ENCODE data around the gene KCNAB3.
"Not testable (repeated sequence)": the region's sequence is repeated elsewhere in the genome, so short reads cannot be mapped to it uniquely, and the experiment has no call there.

Gene KCNAB3

DNA sequence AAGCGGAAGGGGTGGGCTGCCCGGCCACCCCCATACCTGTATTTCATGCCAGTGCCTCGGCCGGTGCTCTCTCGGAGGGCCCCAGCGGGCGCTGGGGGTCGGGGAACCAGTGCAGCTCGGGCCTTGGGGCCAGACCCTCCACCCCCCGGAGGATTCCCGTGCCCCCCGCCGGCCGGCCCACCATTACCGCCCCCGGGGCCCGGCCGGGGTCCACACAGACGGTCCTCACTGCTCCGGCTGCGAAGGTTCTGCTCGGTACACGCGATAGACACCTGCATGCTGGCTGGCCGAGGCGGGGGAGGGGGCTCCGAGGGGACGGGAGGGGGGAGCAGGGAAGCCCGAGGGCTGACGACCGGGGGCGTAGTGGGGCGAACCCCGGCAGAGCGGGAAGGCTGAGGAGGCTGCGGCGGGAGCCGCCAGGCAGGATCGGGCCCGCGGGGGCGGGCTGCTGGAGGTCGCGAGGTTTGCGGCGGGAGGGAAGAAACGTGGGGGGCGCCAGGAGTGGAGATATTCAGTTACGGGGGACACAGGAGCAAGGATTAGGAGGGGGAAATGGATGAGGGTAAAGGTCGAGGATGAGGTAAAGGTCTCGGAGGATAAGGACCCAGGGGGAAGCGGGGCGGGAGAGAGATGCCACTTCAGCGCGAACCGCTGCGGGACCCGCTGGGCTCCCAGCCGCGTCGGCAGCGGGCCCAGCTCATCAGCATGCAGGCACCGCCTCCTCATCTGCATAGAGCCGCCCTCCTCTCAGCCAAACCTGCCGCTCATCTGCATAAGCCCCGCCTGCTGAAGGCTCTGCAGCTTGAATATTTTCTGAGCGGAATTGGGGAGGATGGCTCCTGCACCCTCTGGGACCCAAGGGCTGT, at the start of gene KCNAB3:
TSS of gene KCNAB3 (minus strand) at position 699 of the 866 bp plus-strand sequence. CDS start at position 278, 421 bp downstream.
- peak; percentile 56 for DNase-seq

DNA sequence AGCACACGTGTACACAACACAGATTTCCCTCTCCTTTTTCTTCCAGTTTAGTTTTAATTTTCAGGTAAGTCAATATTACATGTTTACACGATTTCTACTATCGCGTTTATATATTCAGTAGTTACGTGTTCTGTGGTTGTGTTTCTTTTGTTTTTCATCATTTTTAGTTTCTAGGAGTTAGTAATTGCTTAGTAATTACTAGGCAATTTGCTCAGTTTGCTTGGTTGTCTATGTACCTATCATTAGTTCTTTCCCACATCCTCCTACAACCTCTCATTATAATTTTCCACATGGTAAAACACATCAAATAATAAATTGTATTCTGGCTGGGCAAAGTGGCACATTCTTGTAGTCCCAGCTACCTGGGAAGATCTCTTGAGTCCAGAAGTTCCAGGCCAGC, 48.1 kb upstream of the KCNAB3 start:
- DNase-seq = peak; percentile 27

DNA sequence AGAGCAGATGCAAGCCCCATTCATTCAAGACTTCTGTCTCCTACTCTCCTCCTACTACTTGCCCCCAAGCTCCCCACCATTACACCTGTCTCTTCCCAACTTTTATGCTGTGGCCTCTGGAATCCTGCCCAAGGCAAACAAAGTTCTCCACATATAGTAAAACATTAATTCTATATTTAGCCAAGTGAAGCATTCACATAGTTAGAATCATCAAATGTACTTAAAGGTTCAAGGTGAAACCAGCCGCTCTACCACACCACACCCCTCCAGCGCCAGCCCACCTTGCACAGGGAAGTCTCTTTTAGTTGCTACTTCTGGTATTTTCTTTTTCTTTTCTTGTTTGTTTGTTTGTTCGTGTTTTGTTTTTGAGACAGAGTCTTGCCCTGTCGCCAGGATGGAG, 47.4 kb upstream of the KCNAB3 start:
- DNase-seq = no peak

DNA sequence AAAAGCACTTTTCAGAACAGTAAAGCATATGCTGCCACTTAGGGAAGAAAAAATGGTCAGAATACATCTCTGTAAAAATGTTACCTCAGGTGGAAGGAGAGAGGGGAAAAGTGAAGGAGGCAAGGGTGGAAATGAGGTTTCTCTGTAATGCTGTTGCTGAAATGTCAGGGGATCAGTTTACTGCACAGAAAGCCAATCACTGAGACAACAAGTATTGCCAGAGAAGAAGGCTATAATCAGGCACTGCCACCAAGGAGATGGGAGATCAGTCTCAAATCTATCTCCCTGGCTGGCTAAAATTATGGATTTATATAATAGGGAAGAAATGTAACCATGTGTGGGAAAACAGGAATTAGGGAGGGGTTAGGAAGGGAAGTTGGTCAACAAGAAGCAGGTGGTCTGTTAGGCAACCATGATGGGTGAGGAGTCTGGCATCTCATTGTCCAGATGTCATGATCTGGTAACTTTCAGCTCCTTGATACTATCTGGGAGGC, 45.0 kb upstream of the KCNAB3 start:
- DNase-seq = no peak

DNA sequence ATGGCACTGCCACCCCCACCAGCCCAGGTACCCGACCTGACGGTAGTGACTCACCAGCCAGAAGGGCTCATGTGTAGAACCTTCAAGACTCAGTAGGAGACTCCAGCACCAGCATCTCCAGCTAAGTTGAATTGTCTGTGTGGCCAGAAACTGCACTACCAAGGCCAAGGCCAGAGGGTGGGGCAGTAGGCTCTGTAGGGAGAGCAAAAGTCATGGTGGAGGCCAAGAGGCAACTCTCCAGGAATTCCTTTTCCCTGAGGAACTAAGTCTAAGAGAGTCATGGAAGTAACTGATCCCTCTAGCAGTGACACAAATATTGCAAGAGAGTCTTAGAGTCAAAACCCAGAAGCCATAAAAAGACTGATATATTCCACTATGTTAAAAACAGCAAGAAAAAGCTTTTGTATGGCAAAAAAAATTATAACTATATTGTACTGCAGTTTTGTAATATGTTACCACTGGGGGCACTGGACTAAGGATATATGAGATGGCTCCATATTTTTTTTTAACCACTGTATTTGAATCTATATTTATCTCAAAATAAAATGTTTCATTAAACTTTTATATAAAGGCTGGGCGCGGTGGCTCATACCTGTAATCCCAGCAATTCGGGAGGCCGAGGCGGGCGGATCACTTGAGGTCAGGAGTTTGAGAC, 42.6 kb upstream of the KCNAB3 start:
- DNase-seq = no peak

DNA sequence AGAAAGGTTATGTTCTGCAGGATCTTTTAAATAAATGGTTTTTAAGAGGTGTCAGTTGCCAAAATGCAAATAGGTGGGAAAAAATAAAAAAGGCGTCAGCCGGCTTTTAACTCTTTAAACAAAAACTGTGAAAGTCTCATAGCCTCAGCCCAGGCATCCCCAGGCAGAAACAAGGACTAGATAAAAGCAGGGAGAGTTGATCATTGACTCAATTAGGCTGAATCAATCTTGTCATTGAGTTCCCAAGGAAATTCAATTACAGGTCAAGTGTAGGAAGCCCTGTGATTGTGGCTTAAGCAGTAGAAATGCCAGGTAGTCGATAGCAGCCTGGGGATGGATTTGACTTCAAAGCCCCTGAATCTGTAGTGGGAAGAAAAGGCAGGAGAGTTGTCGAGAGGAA, 42.0 kb upstream of the KCNAB3 start:
- DNase-seq = no peak

DNA sequence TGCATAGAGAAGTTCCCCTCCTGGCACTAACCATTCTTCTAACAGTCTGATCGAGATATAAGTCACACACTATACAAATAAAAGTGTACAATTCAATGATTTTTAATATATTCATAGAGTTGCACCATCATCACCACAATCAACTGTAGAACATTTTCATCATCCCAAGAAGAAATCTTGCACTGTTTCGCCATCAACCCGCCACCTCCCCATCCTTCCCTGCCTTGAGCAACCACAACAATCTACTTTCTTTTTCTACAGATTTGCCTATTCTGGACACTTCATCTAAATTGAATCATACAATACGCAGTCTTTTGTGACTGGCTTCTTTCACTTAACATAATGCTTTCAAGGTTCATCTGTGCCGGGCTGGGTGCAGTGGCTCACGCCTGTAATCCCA, 39.8 kb upstream of the KCNAB3 start:
- DNase-seq = no peak

DNA sequence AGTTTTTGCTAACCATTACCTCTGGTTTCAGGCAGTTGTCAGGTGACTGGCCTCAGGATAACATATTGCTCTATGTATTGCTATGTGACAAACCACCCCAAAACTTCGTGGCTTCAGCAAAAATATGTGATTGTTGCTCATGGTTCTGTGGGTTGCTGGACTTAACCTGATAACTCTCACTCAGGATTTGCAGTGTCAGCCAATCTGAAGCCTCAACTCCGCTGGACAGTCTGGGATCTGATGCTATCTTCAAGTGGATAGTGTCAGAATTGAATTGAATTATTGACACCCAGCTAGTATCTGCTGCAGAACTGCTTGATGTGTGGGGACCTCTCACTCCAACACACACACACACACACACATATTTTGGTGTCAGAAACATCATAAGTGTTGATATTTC, 38.1 kb upstream of the KCNAB3 start:
- no peak for DNase-seq

DNA sequence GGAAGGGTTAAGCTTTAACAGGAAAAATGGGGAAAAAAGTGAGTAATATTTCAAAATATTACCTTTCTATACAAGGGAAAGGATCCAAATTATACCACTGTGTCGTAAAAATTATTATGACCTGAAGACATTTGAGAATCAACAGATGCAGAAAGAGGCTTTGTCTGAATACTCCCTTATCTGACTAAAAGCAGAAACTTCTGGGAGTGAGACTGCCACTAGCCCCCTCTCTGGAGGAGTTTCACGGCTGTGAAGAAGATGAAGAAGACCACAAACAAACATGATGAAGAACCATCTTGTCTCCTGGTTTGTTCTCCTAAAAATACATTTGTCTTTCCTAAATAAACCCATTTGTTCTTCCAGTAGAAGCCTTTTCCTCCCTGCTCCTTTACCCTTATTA, 31.8 kb upstream of the KCNAB3 start:
- no peak for DNase-seq

DNA sequence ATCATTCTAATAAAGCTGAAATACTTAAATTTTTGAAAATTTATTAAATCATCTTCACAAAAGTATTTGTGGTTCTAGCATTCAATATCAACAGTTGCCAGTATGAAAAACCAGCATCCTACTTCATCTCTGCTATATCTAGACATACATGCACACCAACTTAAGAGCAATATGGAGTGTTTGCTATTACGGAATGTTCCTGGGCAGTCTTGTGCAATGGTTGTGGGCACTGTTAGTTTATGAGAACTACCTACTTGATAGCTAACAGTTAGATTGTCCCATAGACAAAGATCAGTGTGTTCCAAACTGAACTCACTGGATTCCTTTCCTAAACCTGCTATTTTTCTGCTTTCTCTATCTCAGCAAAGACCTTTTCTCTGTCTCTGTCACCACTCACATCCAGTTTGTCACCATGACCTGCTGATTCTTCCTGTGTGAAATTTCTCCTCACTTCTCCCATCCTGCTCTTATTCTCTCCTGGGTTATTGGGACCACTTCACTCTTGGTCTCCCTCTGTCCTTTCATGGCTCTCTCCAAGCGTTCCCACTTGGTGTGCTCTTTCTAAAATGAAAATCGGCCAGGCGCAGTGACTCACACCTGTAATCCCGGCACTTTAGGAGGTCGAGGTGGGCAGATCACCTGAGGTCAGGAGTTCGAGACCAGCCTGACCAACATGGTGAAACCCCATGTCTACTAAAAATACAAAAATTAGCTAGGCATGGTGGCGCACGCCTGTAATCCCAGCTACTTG, 30.0 kb upstream of the KCNAB3 start:
- no peak for DNase-seq

DNA sequence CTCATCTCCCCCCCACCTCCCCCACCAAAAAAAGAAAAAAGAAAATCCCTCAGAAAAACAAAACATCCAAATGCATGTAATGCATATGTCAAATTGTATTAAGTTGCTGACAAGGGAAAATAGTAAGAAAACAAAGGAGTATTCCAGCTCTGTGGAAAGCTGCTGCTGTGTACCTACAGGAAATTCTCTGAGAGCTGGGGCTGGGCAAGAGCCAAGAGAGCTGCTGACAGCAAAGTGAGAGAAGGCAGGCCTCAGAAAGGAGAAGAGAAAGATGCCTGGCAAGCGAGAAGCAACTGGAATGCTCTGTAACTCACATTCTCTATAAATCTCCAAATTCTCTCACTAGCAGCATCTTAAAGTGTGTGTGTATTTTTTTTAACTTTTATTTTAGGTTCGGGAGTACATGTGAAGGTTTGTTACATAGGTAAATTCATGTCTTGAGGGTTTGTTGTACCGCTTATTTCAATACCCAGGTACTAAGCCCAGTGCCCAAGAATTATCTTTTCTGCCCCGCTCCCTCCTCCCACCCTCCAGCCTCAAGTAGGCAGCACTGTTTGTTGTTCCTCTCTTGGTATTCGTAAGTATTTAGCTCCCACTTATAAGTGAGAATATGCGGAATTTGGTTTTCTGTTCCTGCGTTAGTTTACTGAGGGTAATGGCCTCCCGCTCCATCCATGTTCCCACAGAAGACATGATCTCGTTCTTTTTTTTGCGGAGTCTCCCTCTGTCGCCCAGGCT, 26.7 kb upstream of the KCNAB3 start:
- DNase-seq = no peak

DNA sequence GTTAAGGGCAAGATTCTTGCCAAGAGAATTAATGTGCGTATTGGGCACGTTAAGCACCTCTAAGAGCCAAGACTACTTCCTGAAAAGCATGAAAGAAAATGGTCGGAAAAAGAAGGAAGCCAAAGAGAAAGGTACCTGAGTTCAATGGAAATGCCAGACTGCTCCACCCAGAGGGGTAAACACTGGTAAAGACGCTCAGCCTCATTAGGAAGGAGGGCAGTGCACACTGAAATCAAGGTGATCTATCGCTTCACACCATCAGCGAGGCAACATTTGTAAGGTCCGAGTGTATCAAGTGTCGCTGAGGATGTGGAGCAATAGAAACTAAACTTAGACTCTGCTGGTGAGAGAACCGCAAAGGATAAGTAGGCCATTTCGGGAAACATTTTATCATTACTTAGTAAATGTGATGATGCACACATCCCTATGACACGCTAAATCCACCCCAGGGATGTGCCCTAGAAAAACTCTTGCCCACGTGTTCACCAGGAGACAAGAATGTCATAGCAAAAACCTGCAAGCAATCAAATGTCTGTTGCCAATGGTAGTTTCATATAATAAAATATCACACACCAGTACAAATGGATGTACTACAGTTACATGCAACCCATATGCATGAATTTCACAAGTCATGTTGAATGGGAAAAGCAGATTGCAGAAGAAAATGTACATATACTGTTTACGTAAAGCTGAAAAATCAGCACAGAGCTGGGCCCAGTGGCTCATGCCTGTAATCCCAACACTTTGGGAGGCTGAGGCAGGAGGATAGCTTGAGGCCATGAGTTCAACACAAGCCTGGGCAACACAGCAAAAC, 26.0 kb upstream of the KCNAB3 start:
- no peak for DNase-seq

DNA sequence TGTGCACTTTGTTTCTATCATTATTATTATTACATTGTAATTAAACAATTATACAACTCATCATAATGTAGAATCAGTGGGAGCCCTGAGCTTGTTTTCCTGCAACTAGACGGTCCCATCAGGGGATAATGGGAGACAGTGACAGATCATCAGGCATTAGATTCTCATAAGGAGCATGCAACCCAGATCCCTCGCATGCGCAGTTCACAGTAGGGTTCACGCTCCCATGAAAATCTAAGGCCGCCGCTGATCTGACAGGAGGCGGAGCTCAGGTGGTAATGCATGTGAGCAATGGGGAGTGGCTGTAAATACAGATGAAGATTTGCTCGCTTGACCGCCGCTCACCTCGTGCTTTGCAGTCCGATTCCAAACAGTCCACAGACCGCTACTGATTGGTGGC, 23.6 kb upstream of the KCNAB3 start:
- not testable (repeated sequence) for DNase-seq

DNA sequence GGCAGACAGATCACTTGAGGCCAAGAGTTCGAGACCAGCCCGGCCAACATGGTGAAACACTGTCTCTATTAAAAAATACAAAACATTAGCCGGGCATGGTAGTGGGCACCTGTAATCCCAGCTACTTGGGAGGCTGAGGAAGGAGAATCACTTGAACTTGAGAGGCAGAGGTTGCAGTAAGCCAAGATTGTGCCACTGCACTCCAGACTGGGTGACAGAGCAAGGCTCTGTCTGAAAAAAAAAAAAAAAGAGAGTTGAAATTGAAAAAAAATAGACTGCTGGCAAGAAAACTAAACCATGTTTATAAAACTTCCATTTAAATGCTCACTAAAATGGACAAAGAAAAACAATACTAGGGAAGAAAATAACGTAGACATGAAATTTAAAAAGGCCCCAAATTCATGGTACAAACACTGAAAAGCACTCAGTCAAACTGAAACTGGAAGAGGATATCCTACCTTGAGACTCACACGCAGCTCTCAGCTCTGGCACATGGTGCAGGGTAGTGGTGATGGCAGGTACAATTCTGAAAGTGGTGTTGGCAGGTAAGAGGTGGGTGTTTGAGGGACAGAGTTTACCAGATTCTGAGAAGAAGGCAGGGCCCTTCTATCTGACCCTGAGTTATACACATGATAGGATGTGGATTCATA, 21.6 kb upstream of the KCNAB3 start:
- peak; percentile 86 for DNase-seq

DNA sequence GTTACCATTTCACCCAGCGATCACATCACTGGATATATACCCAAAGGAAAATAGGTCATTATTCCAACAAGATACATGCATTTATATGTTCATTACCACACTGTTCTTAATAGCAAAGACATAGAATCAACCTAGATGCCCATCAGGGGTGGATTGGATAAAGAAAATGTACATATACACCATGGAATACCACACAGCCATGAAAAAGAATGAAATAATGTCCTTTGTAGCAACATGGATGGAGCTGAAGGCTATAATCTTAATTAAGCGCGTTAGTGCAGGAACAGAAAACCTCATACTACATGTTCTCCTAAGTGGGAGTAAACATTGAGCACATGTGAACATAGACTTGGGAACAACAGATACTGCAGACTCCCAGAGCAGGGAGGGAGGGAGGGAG, 20.9 kb upstream of the KCNAB3 start:
- no peak for DNase-seq

DNA sequence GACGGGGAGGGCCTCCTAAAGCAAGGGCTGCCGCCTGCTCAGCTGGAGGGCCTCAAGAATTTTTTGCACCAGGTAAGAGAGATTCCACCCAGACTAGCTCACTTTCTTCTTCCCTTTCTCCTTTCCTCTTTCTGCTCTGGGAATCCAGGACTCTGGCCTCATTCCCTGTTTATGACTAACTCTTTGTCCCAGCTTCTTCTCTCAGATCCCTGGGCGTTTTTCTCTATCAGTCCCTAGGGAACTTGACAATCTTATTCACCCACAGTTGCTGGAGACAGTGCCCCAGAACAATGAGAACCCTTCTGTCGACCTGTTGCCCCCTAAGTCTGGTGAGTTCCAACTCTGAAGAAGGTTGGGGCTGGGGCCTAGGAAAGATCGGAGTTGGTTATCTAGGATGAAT, 18.0 kb upstream of the KCNAB3 start:
- DNase-seq = no peak

DNA sequence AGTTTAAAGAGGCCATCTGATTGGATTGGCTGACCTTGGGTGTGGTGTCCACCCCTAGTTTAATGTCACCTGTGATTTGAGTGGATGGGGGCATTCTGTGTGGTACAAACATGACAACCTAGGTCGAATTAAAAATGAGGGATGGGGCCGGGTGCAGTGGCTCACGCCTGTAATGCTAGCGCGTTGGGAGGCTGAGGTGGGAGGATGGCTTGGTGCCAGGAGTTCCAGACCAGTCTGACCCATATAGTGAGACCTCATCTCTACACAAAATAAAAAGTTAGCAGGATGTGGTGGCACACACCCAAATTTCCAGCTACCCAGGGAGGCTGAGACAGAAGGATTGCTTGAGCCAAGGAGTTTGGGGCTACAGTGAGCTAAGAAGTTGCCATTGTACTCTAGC, 16.8 kb upstream of the KCNAB3 start:
- no peak for DNase-seq

DNA sequence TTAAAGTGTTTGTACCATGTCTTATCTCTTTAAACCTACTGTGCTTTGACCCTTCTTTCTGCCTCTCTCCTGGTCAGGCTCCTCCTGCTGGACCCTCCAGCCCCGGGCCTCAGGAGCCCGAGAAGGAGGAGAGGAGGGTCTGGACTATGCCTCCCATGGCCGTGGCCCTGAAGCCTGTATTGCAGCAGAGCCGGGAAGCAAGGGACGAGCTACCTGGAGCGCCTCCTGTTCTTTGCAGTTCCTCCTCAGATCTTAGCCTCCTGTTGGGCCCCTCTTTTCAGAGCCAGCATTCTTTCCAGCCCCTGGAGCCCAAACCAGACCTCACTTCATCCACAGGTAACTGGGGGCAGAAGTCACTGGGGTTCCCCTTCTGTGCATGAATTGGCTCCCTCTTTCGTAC, 16.0 kb upstream of the KCNAB3 start:
- no peak for DNase-seq

DNA sequence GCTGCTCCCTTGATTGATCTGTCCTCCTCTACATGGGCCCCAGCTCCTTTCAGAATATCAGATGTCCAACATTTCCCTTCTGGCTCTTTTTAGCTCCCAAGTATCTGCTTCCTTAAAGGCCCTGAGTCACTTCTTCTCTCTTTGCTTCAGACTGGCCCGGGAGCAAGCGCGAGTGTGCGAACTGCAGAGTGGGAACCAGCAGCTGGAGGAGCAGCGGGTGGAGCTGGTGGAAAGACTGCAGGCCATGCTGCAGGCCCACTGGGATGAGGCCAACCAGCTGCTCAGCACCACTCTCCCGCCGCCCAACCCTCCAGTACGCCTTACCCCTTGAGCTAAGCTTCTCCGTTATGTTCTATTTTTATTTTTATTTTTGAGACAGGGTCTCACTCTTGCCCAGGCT, 14.7 kb upstream of the KCNAB3 start:
- no peak for DNase-seq

DNA sequence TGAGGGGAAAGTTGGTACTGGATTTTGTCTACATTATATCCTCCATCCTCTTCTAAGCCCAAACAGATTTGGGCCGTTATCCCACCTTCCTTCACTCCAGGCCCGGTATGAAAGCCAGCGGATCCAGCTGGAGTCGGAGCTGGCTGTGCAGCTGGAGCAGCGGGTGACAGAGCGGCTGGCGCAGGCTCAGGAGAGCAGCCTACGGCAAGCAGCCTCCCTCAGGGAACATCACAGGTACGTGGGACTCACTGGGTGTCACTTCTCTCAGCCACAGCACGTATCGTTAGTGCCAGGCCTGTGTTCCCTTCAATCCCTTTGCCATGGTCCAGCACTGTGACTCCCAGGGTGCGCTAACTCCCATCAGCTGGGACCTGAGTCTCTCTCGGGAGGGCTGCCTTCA, 13.6 kb upstream of the KCNAB3 start:
- no peak for DNase-seq

DNA sequence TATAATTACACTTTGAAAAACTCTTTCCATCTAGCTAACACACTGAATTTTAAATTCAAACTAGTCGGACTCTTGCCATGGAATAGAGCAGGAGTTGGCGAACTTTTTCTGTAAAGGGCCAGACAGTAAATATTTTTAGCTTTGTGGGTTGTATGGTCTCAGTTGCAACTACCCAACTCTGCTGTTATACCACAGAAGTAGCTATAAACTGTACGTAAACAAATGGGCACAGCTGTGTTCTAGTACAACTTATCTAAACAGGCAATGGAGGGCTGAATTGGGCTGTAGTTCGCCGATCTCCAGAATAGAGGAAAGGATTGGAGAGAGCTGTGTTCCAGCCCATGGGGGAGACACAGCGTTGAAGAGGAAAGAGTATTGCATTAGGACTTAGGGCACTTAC, 11.1 kb upstream of the KCNAB3 start:
- no peak for DNase-seq

DNA sequence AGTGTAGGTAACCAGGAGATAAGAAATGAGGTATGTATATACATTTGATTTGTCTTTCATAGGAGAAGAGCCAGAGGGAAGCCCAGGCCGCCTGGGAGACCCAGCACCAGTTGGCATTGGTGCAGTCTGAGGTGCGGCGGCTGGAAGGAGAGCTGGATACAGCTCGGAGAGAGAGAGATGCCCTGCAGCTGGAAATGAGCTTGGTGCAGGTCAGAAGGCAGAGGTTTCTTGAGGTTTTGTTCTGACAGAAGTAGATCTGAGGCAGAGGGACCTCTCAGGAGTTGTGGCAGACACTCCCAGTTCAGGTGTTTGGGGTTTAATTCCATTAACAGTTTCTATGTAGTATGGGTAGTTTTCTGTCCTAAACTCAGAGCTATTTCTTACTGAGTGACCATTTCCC, 10.4 kb upstream of the KCNAB3 start:
- no peak for DNase-seq
